GM23338 (cell line): ENCODE results near the gene PIP5K1C. TPM values are rescaled to one million over a fixed set of nuclear protein-coding genes. Genes with fewer than 3 reads are reported as not detected.
A peak's percentile ranks its signal among the peaks of the same experiment; 100 is the strongest.

Source experiments
- ATAC-seq: fragments of 200-7000 bp; cut with Tn5 transposase; 3 replicates; pipeline ENCODE4 v1.9.1; 2020
- DNase-seq: peaks from one replicate; pipeline ENCODE4 v3.0.0-alpha.2; 2015; ENCODE audit warnings: low spot score
- H2AFZ ChIP-seq: fragments of 200-600 bp; sonication (generic); 2 replicates; pipeline ENCODE4 v1.8.0; 2016; ENCODE audit warnings: antibody characterized with exemption, mild to moderate bottlenecking, moderate library complexity
- H3F3A ChIP-seq: fragments of 200-600 bp; sonication (generic); replicated peaks from 2 replicates; pipeline ENCODE4 v1.8.0; 2017; ENCODE audit warnings: antibody characterized with exemption, mixed run types, low read depth
- H3K27ac ChIP-seq: fragments of 200-600 bp; sonication (generic); 2 replicates; pipeline ENCODE4 v1.6.1; 2016; ENCODE audit warnings: low read depth
- H3K27me3 ChIP-seq: fragments of 200-600 bp; sonication (generic); 2 replicates; pipeline ENCODE4 v1.8.0; 2016; ENCODE audit warnings: mild to moderate bottlenecking, mixed run types, moderate library complexity; ENCODE audit not compliant: insufficient read depth
- H3K36me3 ChIP-seq: fragments of 200-600 bp; sonication (generic); 2 replicates; pipeline ENCODE4 v1.8.0; 2016; ENCODE audit warnings: mild to moderate bottlenecking; ENCODE audit not compliant: insufficient read depth
- H3K4me1 ChIP-seq: fragments of 200-600 bp; sonication (generic); 2 replicates; pipeline ENCODE4 v1.8.0; 2016; ENCODE audit warnings: mild to moderate bottlenecking, moderate library complexity; ENCODE audit not compliant: insufficient read depth
- H3K4me2 ChIP-seq: fragments of 200-600 bp; sonication (generic); 2 replicates; pipeline ENCODE4 v1.7.1; 2017; ENCODE audit warnings: mixed run types
- H3K4me3 ChIP-seq: fragments of 200-600 bp; sonication (generic); 2 replicates; pipeline ENCODE4 v1.6.1; 2016; ENCODE audit warnings: mixed run types
- H3K79me2 ChIP-seq: fragments of 200-600 bp; sonication (generic); replicated peaks from 2 replicates; pipeline ENCODE4 v1.8.0; 2017; ENCODE audit warnings: mild to moderate bottlenecking; ENCODE audit not compliant: insufficient read depth
- H3K9me2 ChIP-seq: fragments of 200-600 bp; sonication (generic); 2 replicates; pipeline ENCODE4 v1.8.0; 2017; ENCODE audit not compliant: insufficient read depth
- H4K20me1 ChIP-seq: fragments of 200-600 bp; sonication (generic); replicated peaks from 2 replicates; pipeline ENCODE4 v1.8.0; 2017; ENCODE audit warnings: mild to moderate bottlenecking; ENCODE audit not compliant: insufficient read depth
- H3K27ac Mint-ChIP-seq: 2 replicates; pipeline ENCODE4 v1.8.0; 2020; ENCODE audit warnings: inconsistent platforms, mild to moderate bottlenecking, moderate library complexity, mixed read lengths
- H3K27me3 Mint-ChIP-seq: 3 replicates; pipeline ENCODE4 v1.8.0; 2022; ENCODE audit warnings: low read depth, mild to moderate bottlenecking, moderate library complexity, mixed read lengths, inconsistent platforms; ENCODE audit not compliant: insufficient read depth, poor library complexity
- H3K36me3 Mint-ChIP-seq: 3 replicates; pipeline ENCODE4 v1.8.0; 2021; ENCODE audit warnings: low read depth, mild to moderate bottlenecking, inconsistent platforms, moderate library complexity, mixed read lengths
- H3K4me1 Mint-ChIP-seq: 3 replicates; pipeline ENCODE4 v1.8.0; 2020; ENCODE audit warnings: mild to moderate bottlenecking, inconsistent platforms, mixed read lengths
- H3K4me3 Mint-ChIP-seq: 3 replicates; pipeline ENCODE4 v1.8.0; 2021; ENCODE audit warnings: moderate library complexity, mild to moderate bottlenecking, inconsistent platforms, mixed read lengths
- H3K9me3 Mint-ChIP-seq: 3 replicates; pipeline ENCODE4 v1.8.0; 2020; ENCODE audit warnings: moderate library complexity, mild to moderate bottlenecking, inconsistent platforms, mixed read lengths
- CREB1 ChIP-seq: fragments of 250-450 bp; sonication (Bioruptor Pico); IDR thresholded peaks from 2 replicates; pipeline ENCODE4 v1.5.0; 2020; ENCODE audit warnings: low read depth, mild to moderate bottlenecking, moderate library complexity
- EZH2 ChIP-seq: fragments of 200-600 bp; sonication (generic); IDR thresholded peaks from one replicate; pipeline ENCODE4 v1.8.0; 2017; ENCODE audit warnings: antibody characterized with exemption, mild to moderate bottlenecking, low read depth; ENCODE audit not compliant: unreplicated experiment
- NANOG ChIP-seq: IDR thresholded peaks from 2 replicates; pipeline ENCODE4 v1.6.1; 2016; ENCODE audit warnings: antibody characterized with exemption, borderline replicate concordance
- POLR2AphosphoS5 ChIP-seq: IDR thresholded peaks from 2 replicates; pipeline ENCODE4 v1.6.1; 2016; ENCODE audit warnings: antibody characterized with exemption, low read depth
- ZNF114 ChIP-seq: fragments of 250-450 bp; sonication (Bioruptor Pico); IDR thresholded peaks from 2 replicates; pipeline ENCODE4 v1.5.0; 2020; ENCODE audit warnings: mild to moderate bottlenecking, moderate library complexity
- ZNF331 ChIP-seq: fragments of 250-450 bp; sonication (Bioruptor Pico); IDR thresholded peaks from 2 replicates; pipeline ENCODE4 v1.5.0; 2020; ENCODE audit warnings: low read depth, mild to moderate bottlenecking, moderate library complexity
- polyA plus RNA-seq: library from polyadenylated mRNA; unstranded; fragments of >200 nt; fragmentation: Nextera tagmentation; extraction: Ambion mirVana; gene quantifications from 2 replicates; pipeline ENCODE4 v1.2.1, GENCODE V29; 2016
- total RNA-seq: library from RNA; depleted of rRNA; stranded (reverse); fragments of >200 nt; shearing (Covaris generic); gene quantifications from 2 replicates; pipeline ENCODE4 v1.2.3, GENCODE V29; 2014
- TF ChIP-seq, protein P1 (sequence below): IDR thresholded peaks from one replicate; pipeline ENCODE4 v1.6.1; 2018; ENCODE audit warnings: antibody characterized with exemption; ENCODE audit not compliant: unreplicated experiment
- TF ChIP-seq, protein P2 (sequence below): IDR thresholded peaks from 2 replicates; pipeline ENCODE4 v1.6.1; 2016; ENCODE audit warnings: antibody characterized with exemption
- TF ChIP-seq, protein P3 (sequence below), 2 experiments: fragments of 200-600 bp in 1 of 2; sonication (generic) in 1 of 2; conservative IDR thresholded peaks; 2 replicates each; pipeline versions ENCODE4 v1.5.1 to v1.6.1; 2016 to 2017; ENCODE audit warnings: antibody characterized with exemption in 2 of 2, low read depth in 2 of 2, mild to moderate bottlenecking in 2 of 2, moderate library complexity in 1 of 2

The PIP5K1C gene
- total and polyA plus RNA-seq, 2 experiments from 2014 or later, result 11.8 to 46.7 TPM

DNA sequence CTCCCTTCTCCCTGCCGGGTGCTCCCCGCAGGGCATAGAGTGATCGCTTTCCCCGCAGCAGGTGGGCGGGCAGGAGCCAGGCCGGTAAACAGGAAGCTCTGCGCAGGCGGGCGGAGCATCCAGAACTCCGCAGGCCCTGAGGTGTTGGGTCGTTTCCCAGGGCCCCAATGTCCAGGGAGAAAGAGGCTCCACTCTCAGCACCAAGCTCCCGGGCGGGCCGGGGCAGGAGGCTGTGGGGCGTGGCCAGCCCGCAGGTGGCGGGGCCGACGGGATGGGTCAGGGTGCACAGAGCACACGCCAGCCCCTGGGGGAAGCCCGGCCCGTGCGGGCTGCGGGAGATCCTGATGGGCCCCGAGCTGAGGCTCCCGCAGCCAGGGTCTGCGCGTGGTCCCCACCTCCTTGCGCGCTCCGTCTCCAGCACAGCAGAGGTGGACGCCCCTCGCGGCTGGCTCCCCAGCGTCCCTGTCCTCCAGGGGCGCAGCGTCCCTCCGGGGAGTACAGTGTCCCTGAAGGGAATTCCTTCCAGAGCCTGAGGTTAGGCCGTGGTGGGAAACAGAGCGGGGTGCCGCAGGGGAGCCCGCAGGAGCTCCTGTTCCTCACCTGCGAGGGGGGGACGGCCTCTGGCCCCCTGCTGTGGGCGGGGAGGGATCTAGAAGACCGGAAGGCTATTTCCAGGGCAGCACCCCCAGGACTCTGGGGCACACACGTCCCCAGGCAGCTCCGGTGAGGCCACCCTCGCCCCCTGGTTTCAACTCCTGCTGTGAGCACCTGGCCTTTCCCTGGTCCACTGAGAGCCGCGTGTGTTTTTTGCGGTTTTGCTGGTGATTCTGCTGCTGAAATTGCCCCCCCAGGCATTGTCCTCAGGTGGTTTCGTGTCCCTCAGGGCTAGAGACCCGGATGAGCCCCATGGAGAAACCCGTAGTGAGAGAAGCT, 12.2 kb downstream of the PIP5K1C start:
- Mint-ChIP-seq H3K4me3 (peak overlapping the region; percentile 60; the same call in 2 of the 3 replicates), H3K9me3 (peaks cover 18% of the 10 kb centered on the region), H3K27me3 (peaks cover 23% of the 10 kb centered on the region), H3K27ac (no peak overlapping the region), H3K4me1 (peaks cover 23% of the 10 kb centered on the region), H3K36me3 (peaks cover 30% of the 10 kb centered on the region)
- peaks cover 13% of the 10 kb centered on the region for H4K20me1 ChIP-seq
- peak overlapping the region; percentile 91 for H3K27ac ChIP-seq
- TF ChIP-seq NANOG (no peak), ZNF331 (CRISPR knock-in tag) (no peak), EZH2 (no peak), CREB1 (CRISPR knock-in tag) (no peak), POLR2AphosphoS5 (no peak), ZNF114 (CRISPR knock-in tag) (no peak)
- TF ChIP-seq, protein P1, sequence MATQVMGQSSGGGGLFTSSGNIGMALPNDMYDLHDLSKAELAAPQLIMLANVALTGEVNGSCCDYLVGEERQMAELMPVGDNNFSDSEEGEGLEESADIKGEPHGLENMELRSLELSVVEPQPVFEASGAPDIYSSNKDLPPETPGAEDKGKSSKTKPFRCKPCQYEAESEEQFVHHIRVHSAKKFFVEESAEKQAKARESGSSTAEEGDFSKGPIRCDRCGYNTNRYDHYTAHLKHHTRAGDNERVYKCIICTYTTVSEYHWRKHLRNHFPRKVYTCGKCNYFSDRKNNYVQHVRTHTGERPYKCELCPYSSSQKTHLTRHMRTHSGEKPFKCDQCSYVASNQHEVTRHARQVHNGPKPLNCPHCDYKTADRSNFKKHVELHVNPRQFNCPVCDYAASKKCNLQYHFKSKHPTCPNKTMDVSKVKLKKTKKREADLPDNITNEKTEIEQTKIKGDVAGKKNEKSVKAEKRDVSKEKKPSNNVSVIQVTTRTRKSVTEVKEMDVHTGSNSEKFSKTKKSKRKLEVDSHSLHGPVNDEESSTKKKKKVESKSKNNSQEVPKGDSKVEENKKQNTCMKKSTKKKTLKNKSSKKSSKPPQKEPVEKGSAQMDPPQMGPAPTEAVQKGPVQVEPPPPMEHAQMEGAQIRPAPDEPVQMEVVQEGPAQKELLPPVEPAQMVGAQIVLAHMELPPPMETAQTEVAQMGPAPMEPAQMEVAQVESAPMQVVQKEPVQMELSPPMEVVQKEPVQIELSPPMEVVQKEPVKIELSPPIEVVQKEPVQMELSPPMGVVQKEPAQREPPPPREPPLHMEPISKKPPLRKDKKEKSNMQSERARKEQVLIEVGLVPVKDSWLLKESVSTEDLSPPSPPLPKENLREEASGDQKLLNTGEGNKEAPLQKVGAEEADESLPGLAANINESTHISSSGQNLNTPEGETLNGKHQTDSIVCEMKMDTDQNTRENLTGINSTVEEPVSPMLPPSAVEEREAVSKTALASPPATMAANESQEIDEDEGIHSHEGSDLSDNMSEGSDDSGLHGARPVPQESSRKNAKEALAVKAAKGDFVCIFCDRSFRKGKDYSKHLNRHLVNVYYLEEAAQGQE, result no peak
- TF ChIP-seq, protein P2, sequence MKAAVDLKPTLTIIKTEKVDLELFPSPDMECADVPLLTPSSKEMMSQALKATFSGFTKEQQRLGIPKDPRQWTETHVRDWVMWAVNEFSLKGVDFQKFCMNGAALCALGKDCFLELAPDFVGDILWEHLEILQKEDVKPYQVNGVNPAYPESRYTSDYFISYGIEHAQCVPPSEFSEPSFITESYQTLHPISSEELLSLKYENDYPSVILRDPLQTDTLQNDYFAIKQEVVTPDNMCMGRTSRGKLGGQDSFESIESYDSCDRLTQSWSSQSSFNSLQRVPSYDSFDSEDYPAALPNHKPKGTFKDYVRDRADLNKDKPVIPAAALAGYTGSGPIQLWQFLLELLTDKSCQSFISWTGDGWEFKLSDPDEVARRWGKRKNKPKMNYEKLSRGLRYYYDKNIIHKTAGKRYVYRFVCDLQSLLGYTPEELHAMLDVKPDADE, result no peak
- TF ChIP-seq, protein P3, sequence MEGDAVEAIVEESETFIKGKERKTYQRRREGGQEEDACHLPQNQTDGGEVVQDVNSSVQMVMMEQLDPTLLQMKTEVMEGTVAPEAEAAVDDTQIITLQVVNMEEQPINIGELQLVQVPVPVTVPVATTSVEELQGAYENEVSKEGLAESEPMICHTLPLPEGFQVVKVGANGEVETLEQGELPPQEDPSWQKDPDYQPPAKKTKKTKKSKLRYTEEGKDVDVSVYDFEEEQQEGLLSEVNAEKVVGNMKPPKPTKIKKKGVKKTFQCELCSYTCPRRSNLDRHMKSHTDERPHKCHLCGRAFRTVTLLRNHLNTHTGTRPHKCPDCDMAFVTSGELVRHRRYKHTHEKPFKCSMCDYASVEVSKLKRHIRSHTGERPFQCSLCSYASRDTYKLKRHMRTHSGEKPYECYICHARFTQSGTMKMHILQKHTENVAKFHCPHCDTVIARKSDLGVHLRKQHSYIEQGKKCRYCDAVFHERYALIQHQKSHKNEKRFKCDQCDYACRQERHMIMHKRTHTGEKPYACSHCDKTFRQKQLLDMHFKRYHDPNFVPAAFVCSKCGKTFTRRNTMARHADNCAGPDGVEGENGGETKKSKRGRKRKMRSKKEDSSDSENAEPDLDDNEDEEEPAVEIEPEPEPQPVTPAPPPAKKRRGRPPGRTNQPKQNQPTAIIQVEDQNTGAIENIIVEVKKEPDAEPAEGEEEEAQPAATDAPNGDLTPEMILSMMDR (conservative IDR thresholded peaks at IDR 0.05; ENCODE audit: low read depth in 2 of 2), result 0 out of 4 replicates have a peak, but pooled peaks have one; percentile 1 to 8
- peaks cover 17% of the 10 kb centered on the region for H3K4me1 ChIP-seq
- DNase-seq (peak; percentile 71), ATAC-seq (peak; percentile 69)
- peak overlapping the region; percentile 57 for H3K4me3 ChIP-seq
- peaks cover 71% of the 10 kb centered on the region for H3K79me2 ChIP-seq
- H3K27me3 ChIP-seq, result no peaks in the 10 kb centered on the region
- peak overlapping the region; percentile 88 for H3K4me2 ChIP-seq
- H3F3A ChIP-seq, result peaks cover 26% of the 10 kb centered on the region
- H3K9me2 ChIP-seq, result no peaks in the 10 kb centered on the region
- no peak overlapping the region for H2AFZ ChIP-seq
- no peaks in the 10 kb centered on the region for H3K36me3 ChIP-seq
